Suprapubic skin (tissue), 4 donors: Measurements from ENCODE around the gene TNS3. TPM values are rescaled to one million over a fixed set of nuclear protein-coding genes. Genes with fewer than 3 reads are reported as not detected.
"Not testable (repeated sequence)": the region's sequence is repeated elsewhere in the genome, so short reads cannot be mapped to it uniquely, and the experiment has no call there.

Source experiments
- DNase-seq, 2 donors: peaks; one replicate each; pipeline ENCODE4 v3.0.0-alpha.2; 2019; ENCODE audit warnings: low spot score in 2 of 2
- H3K27ac ChIP-seq: fragments of 200-600 bp; sonication (generic); one replicate; pipeline ENCODE4 v1.5.1; 2019
- H3K27me3 ChIP-seq: fragments of 200-600 bp; sonication (generic); one replicate; pipeline ENCODE4 v1.5.1; 2019
- H3K36me3 ChIP-seq: fragments of 200-600 bp; sonication (generic); one replicate; pipeline ENCODE4 v1.5.1; 2019
- H3K4me1 ChIP-seq: fragments of 200-600 bp; sonication (generic); one replicate; pipeline ENCODE4 v1.5.1; 2019
- H3K4me3 ChIP-seq: fragments of 200-600 bp; sonication (generic); one replicate; pipeline ENCODE4 v1.5.1; 2019; ENCODE audit warnings: mild to moderate bottlenecking
- H3K9me3 ChIP-seq: fragments of 200-600 bp; sonication (generic); one replicate; pipeline ENCODE4 v1.5.1; 2019
- CTCF ChIP-seq, 2 donors: fragments of 200-600 bp in 1 of 2; fragments of 450-650 bp in 1 of 2; sonication (generic) in 1 of 2; IDR thresholded peaks; one replicate each; pipeline ENCODE4 v1.5.1; 2016 to 2019; ENCODE audit warnings: antibody characterized with exemption in 2 of 2, mild to moderate bottlenecking in 1 of 2, moderate library complexity in 1 of 2
- EP300 ChIP-seq: sonication (generic); formaldehyde crosslinking; IDR thresholded peaks from one replicate; pipeline ENCODE4 v1.6.1; 2017; ENCODE audit warnings: antibody characterized with exemption
- POLR2A ChIP-seq, 2 donors: fragments of 450-650 bp; IDR thresholded peaks; one replicate each; pipeline ENCODE4 v1.6.1; 2017; ENCODE audit warnings: antibody characterized with exemption in 2 of 2, mild to moderate bottlenecking in 2 of 2, moderate library complexity in 2 of 2
- POLR2AphosphoS5 ChIP-seq, 3 donors: sonication (generic); formaldehyde crosslinking; IDR thresholded peaks; one replicate each; pipeline ENCODE4 v1.6.1; 2017; ENCODE audit warnings: antibody characterized with exemption in 3 of 3
- WGBS: methylation state at CpG from one replicate; pipeline ENCODE4 v1.1.5; 2018; 5-methylcytosine and 5-hydroxymethylcytosine counted together
- total RNA-seq, 4 donors: library from RNA; depleted of rRNA; stranded (reverse); fragments of >200 nt; gene quantifications; one replicate each; pipeline ENCODE4 v1.1.0, GENCODE V29; 2016

TNS3 gene
- total RNA-seq, 4 donors from 2014 or later: 14.3 to 53.0 (median 31.9) TPM

DNA sequence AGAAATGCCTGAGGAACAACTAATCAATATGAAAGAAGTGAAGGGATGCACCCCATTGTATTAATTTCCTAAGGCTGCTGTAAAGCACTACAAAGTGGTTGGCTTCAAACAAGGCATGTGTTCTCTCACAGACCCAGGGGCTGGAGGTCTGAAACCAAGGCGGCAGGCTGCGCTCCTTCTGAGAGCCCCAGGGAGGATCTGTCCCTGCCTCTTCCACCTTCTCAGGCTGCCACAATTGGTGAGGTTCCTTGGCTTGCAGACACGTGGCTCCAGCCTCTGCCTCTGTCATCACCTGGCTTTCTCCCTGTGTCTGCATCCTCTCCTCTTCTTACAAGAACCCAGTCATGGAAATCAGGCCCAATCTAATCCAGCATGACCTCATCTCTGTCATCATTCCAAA is 110.1 kb downstream of the TNS3 start:
- no peak overlapping the region for H3K4me3 ChIP-seq
- no peaks in the 10 kb centered on the region for H3K9me3 ChIP-seq
- WGBS: 73% methylated on average over 3 of the region's 3 CpGs
- no peak overlapping the region for H3K27ac ChIP-seq
- H3K36me3 ChIP-seq: no peaks in the 10 kb centered on the region
- no peaks in the 10 kb centered on the region for H3K27me3 ChIP-seq
- H3K4me1 ChIP-seq: peaks cover 15% of the 10 kb centered on the region
- no peak for DNase-seq
- no peak for TF ChIP-seq POLR2AphosphoS5 (IDR thresholded peaks at IDR 0.05)
- no peak for TF ChIP-seq CTCF (IDR thresholded peaks at IDR 0.05)
- TF ChIP-seq EP300: no peak
- no peak for TF ChIP-seq POLR2A (IDR thresholded peaks at IDR 0.05)

DNA sequence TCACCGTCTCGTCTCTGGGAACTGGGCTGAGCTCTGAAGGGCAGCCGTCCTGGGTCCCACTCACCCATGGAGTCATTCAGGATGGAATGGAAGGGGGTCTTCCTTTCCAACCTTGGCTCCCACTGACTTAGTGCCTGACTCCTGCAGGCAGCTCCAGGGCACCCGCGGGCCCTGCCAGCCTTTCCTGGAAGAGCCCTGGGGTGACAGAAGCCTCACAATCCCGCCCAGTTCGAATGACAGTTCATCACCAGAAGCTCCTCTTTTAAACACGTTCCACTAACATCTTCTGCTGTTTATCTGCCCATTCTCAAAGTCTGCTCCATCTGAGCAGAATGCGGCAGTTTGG is 110.6 kb downstream of the TNS3 start:
- TF ChIP-seq EP300 (no peak), POLR2AphosphoS5 (IDR thresholded peaks at IDR 0.05) (no peak), CTCF (IDR thresholded peaks at IDR 0.05) (no peak), POLR2A (IDR thresholded peaks at IDR 0.05) (no peak)
- Histone ChIP-seq H3K36me3 (no peaks in the 10 kb centered on the region), H3K4me3 (no peak overlapping the region), H3K27me3 (no peaks in the 10 kb centered on the region), H3K27ac (no peak overlapping the region), H3K9me3 (no peaks in the 10 kb centered on the region), H3K4me1 (peaks cover 15% of the 10 kb centered on the region)
- DNase-seq: no peak
- WGBS: 58% methylated on average over 9 of the region's 9 CpGs

DNA sequence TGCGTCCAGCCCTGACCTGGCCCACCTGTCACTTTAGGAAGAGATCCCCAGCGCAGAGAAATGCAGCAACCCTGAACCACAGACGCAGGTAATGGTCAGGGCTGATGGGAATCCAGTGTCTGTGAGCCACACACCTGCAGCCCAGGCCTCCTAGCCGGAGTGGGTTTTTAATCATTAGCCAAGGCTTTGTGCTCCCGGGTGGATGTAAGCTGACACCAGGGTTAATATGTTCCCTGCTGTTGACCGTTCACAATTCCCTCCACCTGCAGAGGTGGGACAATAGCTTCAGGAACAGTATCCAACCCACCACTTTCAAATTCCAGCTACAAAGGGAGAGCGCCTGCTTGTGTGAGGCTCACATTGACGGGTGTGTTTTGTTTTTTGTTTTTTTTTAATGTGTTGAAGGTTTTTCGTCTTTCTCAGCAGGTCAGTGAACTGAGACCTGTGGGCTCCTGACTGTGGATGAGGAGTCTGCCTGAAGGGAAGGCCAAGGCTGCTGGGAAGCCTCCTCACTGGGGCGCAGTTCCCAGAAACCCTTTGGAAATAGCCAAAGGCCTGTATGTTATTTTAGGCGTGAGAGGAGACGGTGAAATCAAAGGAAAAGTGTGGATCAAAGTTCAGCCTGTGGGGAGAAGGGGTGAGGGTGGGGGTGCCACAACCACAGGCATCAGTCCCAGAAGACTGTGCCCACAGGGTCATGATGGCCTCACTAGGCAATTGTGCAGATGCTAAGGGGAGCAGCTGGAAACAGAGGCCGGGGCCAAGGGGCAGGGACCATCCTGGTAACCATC is 111.1 kb downstream of the TNS3 start:
- 76% methylated on average over 11 of the region's 13 CpGs for WGBS
- H3K4me3 ChIP-seq: no peak overlapping the region
- H3K27ac ChIP-seq: no peak overlapping the region

DNA sequence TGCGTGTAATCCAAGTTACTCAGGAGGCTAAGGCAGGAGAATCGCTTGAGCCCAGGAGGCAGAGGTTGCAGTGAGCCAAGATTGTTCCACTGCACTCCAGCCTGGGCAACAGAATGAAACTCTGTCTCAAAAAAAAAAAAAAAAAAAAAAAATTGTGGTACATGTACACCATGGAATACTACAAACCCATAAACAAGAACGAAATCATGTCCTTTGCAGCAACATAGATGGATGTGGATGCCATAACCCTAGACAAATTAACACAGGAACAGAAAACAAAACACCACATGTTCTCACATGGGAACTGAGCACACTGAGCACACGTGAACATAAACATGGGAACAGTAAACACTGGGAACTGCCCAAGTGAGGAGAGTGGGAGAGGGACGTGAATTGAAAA is 112.1 kb downstream of the TNS3 start:
- not testable (repeated sequence) for H3K36me3 ChIP-seq, H3K4me1 ChIP-seq, DNase-seq, H3K27me3 ChIP-seq, H3K9me3 ChIP-seq, H3K27ac ChIP-seq, H3K4me3 ChIP-seq
- 72% methylated on average over 5 of the region's 5 CpGs for WGBS

More for the DNA sequence above, 111.1 kb downstream of the TNS3 start:
- Histone ChIP-seq H3K9me3 (no peaks in the 10 kb centered on the region), H3K36me3 (no peaks in the 10 kb centered on the region), H3K4me1 (peaks cover 14% of the 10 kb centered on the region), H3K27me3 (no peaks in the 10 kb centered on the region)
- DNase-seq: no peak
- TF ChIP-seq POLR2A (IDR thresholded peaks at IDR 0.05) (no peak), EP300 (no peak), CTCF (IDR thresholded peaks at IDR 0.05) (no peak), POLR2AphosphoS5 (IDR thresholded peaks at IDR 0.05) (no peak)

DNA sequence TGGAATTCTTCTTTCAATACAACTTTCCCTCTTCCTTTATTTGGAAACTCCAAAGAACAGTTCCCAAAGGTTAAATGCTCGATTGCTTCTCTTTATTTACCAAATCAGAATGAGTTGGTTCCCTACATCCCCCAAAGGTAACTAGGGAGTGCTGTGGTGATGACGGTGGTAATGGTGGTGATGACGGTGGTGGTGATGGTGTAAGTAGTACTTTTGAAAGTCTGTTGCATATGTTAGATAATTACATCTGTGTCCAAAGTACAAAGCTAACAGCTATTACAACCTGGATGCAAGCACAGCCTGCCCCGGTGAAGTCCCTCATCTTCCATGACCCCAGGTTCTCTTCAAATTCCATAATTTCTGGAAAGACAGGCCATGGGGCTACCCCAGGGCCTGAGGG is 115.1 kb downstream of the TNS3 start:
- H3K27ac ChIP-seq: no peak overlapping the region
- no peak for TF ChIP-seq POLR2AphosphoS5 (IDR thresholded peaks at IDR 0.05)
- TF ChIP-seq CTCF (IDR thresholded peaks at IDR 0.05): no peak
- no peak for TF ChIP-seq EP300
- TF ChIP-seq POLR2A (IDR thresholded peaks at IDR 0.05): no peak
- WGBS: 93% methylated on average over 4 of the region's 4 CpGs
- H3K36me3 ChIP-seq: no peaks in the 10 kb centered on the region
- no peak overlapping the region for H3K4me3 ChIP-seq
- H3K27me3 ChIP-seq: no peaks in the 10 kb centered on the region
- no peaks in the 10 kb centered on the region for H3K4me1 ChIP-seq
- no peaks in the 10 kb centered on the region for H3K9me3 ChIP-seq
- DNase-seq: no peak

- no peak overlapping the region for H3K4me3 ChIP-seq
- H3K27ac ChIP-seq: no peak overlapping the region
- WGBS: 83% methylated on average over 7 of the region's 7 CpGs
- no peak for DNase-seq
- H3K9me3 ChIP-seq: no peaks in the 10 kb centered on the region
- H3K27me3 ChIP-seq: no peaks in the 10 kb centered on the region
- TF ChIP-seq POLR2AphosphoS5 (IDR thresholded peaks at IDR 0.05) (no peak), EP300 (no peak), CTCF (IDR thresholded peaks at IDR 0.05) (no peak), POLR2A (IDR thresholded peaks at IDR 0.05) (no peak)
- no peaks in the 10 kb centered on the region for H3K36me3 ChIP-seq
- H3K4me1 ChIP-seq: peaks cover 15% of the 10 kb centered on the region
These were observed 116.7 kb downstream of the TNS3 start for GRCh38 chr7:47465191-47465590.
